Spleen (tissue), 11 donors: Measurements from ENCODE around the gene PUS10. TPM values are rescaled to one million over a fixed set of nuclear protein-coding genes. Genes with fewer than 3 reads are reported as not detected.

ENCODE experiments used
- DNase-seq: peaks from one replicate; pipeline ENCODE4 v3.0.0-alpha.2; 2020
- H3K27ac ChIP-seq, 8 donors: fragments of 200-600 bp; sonication (generic) in 7 of 8; 1 replicate in 4 of 8; 2 replicates in 4 of 8; pipeline versions ENCODE4 v1.5.0 to v1.8.0; 2016 to 2021; ENCODE audit warnings: inconsistent platforms in 4 of 8, mild to moderate bottlenecking in 4 of 8, moderate library complexity in 1 of 8
- H3K27me3 ChIP-seq, 7 donors: fragments of 200-600 bp; sonication (generic) in 6 of 7; replicated peaks in 1 of 7; 1 replicate in 4 of 7; 2 replicates in 3 of 7; pipeline versions ENCODE4 v1.5.0 to v1.8.0; 2016 to 2021; ENCODE audit warnings: inconsistent platforms in 3 of 7, mild to moderate bottlenecking in 1 of 7
- H3K36me3 ChIP-seq, 6 donors: fragments of 200-600 bp; sonication (generic) in 5 of 6; 1 replicate in 4 of 6; 2 replicates in 2 of 6; pipeline versions ENCODE4 v1.5.0 to v1.8.0; 2016 to 2021; ENCODE audit warnings: inconsistent platforms in 2 of 6
- H3K4me1 ChIP-seq, 6 donors: fragments of 200-600 bp; sonication (generic) in 5 of 6; 1 replicate in 3 of 6; 2 replicates in 3 of 6; pipeline versions ENCODE4 v1.5.0 to v1.8.0; 2016 to 2021; ENCODE audit warnings: inconsistent platforms in 3 of 6
- H3K4me3 ChIP-seq, 8 donors: fragments of 200-600 bp; sonication (generic) in 7 of 8; 1 replicate in 4 of 8; 2 replicates in 4 of 8; pipeline versions ENCODE4 v1.5.0 to v1.8.0; 2016 to 2021; ENCODE audit warnings: inconsistent platforms in 4 of 8, mild to moderate bottlenecking in 4 of 8, moderate library complexity in 2 of 8
- H3K9me3 ChIP-seq, 8 donors: fragments of 200-600 bp; sonication (generic) in 7 of 8; 1 replicate in 4 of 8; 2 replicates in 4 of 8; pipeline versions ENCODE4 v1.5.0 to v1.8.0; 2016 to 2021; ENCODE audit warnings: inconsistent platforms in 4 of 8
- POLR2A ChIP-seq, 3 donors: fragments of 450-650 bp; IDR thresholded peaks; one replicate each; pipeline ENCODE4 v1.5.1; 2017; ENCODE audit warnings: antibody characterized with exemption in 3 of 3, mild to moderate bottlenecking in 1 of 3
- POLR2AphosphoS5 ChIP-seq, 3 donors: sonication (generic); formaldehyde crosslinking; IDR thresholded peaks; one replicate each; pipeline ENCODE4 v1.5.1; 2017; ENCODE audit warnings: antibody characterized with exemption in 3 of 3
- WGBS, 5 donors: extraction: QIAGEN DNeasy Blood & Tissue Kit in 3 of 5; methylation state at CpG; one replicate each; pipeline versions ENCODE4 v1.1.5 to v1.1.7; 2013 to 2018; 5-methylcytosine and 5-hydroxymethylcytosine counted together
- intact Hi-C: fragments of 100-400 bp; cut with DNase I; formaldehyde crosslinking; loops from one replicate; pipeline ENCODE4 v1.15.0; 2023; ENCODE audit warnings: low total_unique reads
- polyA plus RNA-seq, 3 donors: library from polyadenylated mRNA; stranded (reverse); fragments of 200-250 nt; gene quantifications; one replicate each; pipeline ENCODE4 v1.2.1, GENCODE V29; 2013
- total RNA-seq, 7 donors: library from RNA; depleted of rRNA in 3 of 7; stranded (reverse); fragments of >200 nt in 3 of 7; fragmentation: NEBNext Ultra II Directional in 4 of 7; extraction: Animal tissue kit (Norgen Biotek cat#: 25700) in 4 of 7; gene quantifications; one replicate each; pipeline versions ENCODE4 v1.1.0 to v1.2.1, GENCODE V29; 2016 to 2021
- TF ChIP-seq, protein P1 (sequence below), 11 experiments: fragments of 200-600 bp in 7 of 11; fragments of 450-650 bp in 4 of 11; sonication (generic) in 4 of 11; IDR thresholded peaks in 8 of 11; conservative IDR thresholded peaks in 3 of 11; 1 replicate in 7 of 11; 2 replicates in 4 of 11; pipeline versions ENCODE4 v1.4.0 to v1.8.0; 2016 to 2021; ENCODE audit warnings: antibody characterized with exemption in 11 of 11, inconsistent platforms in 4 of 11, mild to moderate bottlenecking in 1 of 11
- donor health status: healthy with polysubstance abuse.
- donor health status: DM: no; HTN: no; CAD: no; lungs with moderate emphysema.
- donor health status: DM: no; HTN: no; CAD: no.
- donor health status: Bipolar disorder and iron deficiency.
- donor health status: healthy.
- donor health status: DM: no; HTN: no; CAD: no.
- donor health status: DM: yes; HTN: yes; CAD: no.

The PUS10 gene
- total and polyA plus RNA-seq, 10 donors: 3.5 to 12.6 (median 6.4) TPM

DNA sequence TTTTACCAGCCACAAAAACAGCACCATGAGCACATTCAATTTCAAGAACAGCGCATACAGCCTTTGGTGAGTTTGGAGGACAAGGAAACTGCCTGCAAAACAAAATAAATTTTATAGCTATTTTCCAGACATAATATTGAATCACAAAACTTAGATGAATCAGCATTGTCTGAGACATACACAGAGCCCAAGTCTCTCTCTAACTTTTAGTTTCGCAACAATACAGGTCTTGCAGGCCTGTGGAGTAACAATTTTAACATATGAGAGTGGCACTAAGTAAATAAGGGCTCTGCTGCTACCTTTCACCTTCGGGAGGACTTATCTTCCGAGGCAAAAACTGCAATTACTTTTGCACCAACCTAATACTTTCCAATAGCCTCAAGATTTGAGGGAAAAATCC, 56.6 kb downstream of the PUS10 start:
- Histone ChIP-seq H3K36me3 (peaks cover 0 to 27% (median 3%) of the 10 kb centered on the region in 6 donors), H3K9me3 (no peaks in the 10 kb centered on the region), H3K27me3 (no peaks in the 10 kb centered on the region), H3K4me3 (no peak overlapping the region), H3K4me1 (peaks cover 11 to 32% (median 18%) of the 10 kb centered on the region in 6 donors), H3K27ac (peak overlapping the region in 2 of 8 donors; percentile 7 to 8)
- 80 to 96% (median 87%) methylated on average over 4 of the region's 4 CpGs for WGBS, 5 donors
- no peak for DNase-seq
- intact Hi-C loops: no loop called here
- TF ChIP-seq, protein P1, sequence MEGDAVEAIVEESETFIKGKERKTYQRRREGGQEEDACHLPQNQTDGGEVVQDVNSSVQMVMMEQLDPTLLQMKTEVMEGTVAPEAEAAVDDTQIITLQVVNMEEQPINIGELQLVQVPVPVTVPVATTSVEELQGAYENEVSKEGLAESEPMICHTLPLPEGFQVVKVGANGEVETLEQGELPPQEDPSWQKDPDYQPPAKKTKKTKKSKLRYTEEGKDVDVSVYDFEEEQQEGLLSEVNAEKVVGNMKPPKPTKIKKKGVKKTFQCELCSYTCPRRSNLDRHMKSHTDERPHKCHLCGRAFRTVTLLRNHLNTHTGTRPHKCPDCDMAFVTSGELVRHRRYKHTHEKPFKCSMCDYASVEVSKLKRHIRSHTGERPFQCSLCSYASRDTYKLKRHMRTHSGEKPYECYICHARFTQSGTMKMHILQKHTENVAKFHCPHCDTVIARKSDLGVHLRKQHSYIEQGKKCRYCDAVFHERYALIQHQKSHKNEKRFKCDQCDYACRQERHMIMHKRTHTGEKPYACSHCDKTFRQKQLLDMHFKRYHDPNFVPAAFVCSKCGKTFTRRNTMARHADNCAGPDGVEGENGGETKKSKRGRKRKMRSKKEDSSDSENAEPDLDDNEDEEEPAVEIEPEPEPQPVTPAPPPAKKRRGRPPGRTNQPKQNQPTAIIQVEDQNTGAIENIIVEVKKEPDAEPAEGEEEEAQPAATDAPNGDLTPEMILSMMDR (IDR thresholded peaks at IDR 0.05 in 8 of 11, conservative IDR thresholded peaks at IDR 0.05 in 3 of 11): no peak
- TF ChIP-seq POLR2AphosphoS5 (IDR thresholded peaks at IDR 0.05) (no peak), POLR2A (IDR thresholded peaks at IDR 0.05) (no peak)

DNA sequence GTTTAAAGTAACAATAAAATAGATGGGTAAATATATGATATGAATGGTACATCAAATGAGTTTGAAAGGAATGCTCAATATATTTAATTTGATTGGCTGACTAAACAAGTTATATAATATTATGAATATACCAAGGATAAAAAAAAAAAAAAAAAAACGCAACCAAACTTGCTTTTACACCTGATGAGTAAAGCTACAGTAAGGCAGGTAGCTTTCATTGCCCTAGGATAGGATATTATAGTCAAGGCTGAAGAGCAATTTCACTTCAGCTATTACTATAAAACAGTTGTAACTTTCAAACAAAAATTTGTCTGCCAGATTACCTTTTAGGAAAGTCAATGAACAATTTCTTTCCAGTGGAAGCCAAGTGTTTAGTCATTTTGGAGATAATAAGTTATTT, 57.3 kb downstream of the PUS10 start:
- H3K4me1 ChIP-seq: peaks cover 6 to 24% (median 10%) of the 10 kb centered on the region in 6 donors
- intact Hi-C loops: no loop called here
- DNase-seq: no peak
- peaks cover 0 to 31% (median 3%) of the 10 kb centered on the region in 6 donors for H3K36me3 ChIP-seq
- H3K4me3 ChIP-seq: no peak overlapping the region
- H3K27ac ChIP-seq: no peak overlapping the region
- TF ChIP-seq POLR2A (IDR thresholded peaks at IDR 0.05) (no peak), POLR2AphosphoS5 (IDR thresholded peaks at IDR 0.05) (no peak)
- TF ChIP-seq, protein P1 (IDR thresholded peaks at IDR 0.05 in 8 of 11, conservative IDR thresholded peaks at IDR 0.05 in 3 of 11): no peak
- no peaks in the 10 kb centered on the region for H3K9me3 ChIP-seq
- H3K27me3 ChIP-seq: no peaks in the 10 kb centered on the region
- 89 to 100% (median 97%) methylated on average over 1 of the region's 1 CpG for WGBS, 5 donors

DNA sequence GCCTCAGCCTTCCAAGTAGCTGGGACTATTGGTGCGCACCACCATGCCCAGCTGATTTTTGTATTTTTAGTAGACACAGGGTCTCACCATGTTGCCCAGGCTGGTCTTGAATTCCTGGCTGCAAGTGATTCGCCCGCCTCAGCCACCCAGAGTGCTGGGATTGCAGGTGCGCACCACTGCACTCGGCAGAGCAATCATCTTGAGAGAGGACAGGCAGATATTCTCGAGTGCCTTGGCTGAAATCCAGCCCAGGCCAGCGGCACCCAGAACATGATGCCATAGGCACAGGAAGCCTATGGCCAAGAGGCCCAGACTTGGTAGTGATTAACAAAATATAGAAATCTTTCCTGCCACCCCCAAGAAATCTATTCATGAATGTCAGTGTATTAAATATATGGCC, 58.6 kb downstream of the PUS10 start:
- no peak for DNase-seq
- Histone ChIP-seq H3K9me3 (no peaks in the 10 kb centered on the region), H3K27me3 (no peaks in the 10 kb centered on the region), H3K36me3 (peaks cover 0 to 34% (median 5%) of the 10 kb centered on the region in 6 donors), H3K27ac (no peak overlapping the region), H3K4me3 (no peak overlapping the region), H3K4me1 (peaks cover 0 to 12% (median under 1%) of the 10 kb centered on the region in 6 donors)
- 89 to 100% (median 94%) methylated on average over 4 to 7 of the region's 7 CpGs for WGBS, 5 donors
- TF ChIP-seq POLR2A (IDR thresholded peaks at IDR 0.05) (no peak), POLR2AphosphoS5 (IDR thresholded peaks at IDR 0.05) (no peak)
- TF ChIP-seq, protein P1 (IDR thresholded peaks at IDR 0.05 in 8 of 11, conservative IDR thresholded peaks at IDR 0.05 in 3 of 11): no peak
- intact Hi-C loops: no loop called here

DNA sequence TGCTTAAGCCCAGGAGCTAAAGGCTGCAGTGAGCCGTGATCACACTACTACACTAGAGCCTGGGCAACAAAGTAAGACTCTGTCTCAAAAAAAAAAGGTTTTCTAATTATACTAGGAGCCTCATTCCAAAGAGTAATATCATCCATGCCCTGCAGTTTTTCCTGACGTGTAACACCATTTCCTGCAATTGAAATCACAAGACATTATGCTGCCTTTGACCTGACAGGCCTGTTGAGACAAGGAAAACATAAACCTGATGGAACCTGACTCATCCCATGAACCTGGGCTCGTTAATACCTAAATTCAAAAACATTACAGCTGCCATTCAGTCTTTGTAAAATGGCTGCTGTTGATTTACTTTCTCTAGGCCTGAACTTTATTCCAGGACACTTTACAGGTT, 59.3 kb downstream of the PUS10 start:
- 64 to 79% (median 74%) methylated on average over 3 of the region's 3 CpGs for WGBS, 5 donors
- DNase-seq: no peak
- intact Hi-C loops: no loop called here
- H3K9me3 ChIP-seq: no peaks in the 10 kb centered on the region
- H3K27me3 ChIP-seq: no peaks in the 10 kb centered on the region
- H3K4me3 ChIP-seq: no peak overlapping the region
- H3K36me3 ChIP-seq: peaks cover 0 to 41% (median 6%) of the 10 kb centered on the region in 6 donors
- H3K4me1 ChIP-seq: peaks cover 0 to 10% (median 0%) of the 10 kb centered on the region in 6 donors
- no peak overlapping the region for H3K27ac ChIP-seq
- TF ChIP-seq, protein P1 (IDR thresholded peaks at IDR 0.05 in 8 of 11, conservative IDR thresholded peaks at IDR 0.05 in 3 of 11): no peak
- TF ChIP-seq POLR2AphosphoS5 (IDR thresholded peaks at IDR 0.05) (no peak), POLR2A (IDR thresholded peaks at IDR 0.05) (no peak)
